Adrenal gland (tissue), 12 donors: Measurements from ENCODE around the gene MATN1. TPM values are rescaled to one million over a fixed set of nuclear protein-coding genes. Genes with fewer than 3 reads are reported as not detected.

ENCODE experiments used
- DNase-seq, 7 donors: peaks; one replicate each; pipeline ENCODE4 v3.0.0-alpha.2; 2019 to 2020
- H3K27ac ChIP-seq, 5 donors: fragments of 200-600 bp; sonication (generic) in 4 of 5; 1 replicate in 3 of 5; 2 replicates in 2 of 5; pipeline versions ENCODE4 v1.5.1 to v1.8.0; 2016 to 2020; ENCODE audit warnings: mild to moderate bottlenecking in 1 of 5
- H3K27me3 ChIP-seq: fragments of 200-600 bp; 2 replicates; pipeline ENCODE4 v1.8.0; 2021
- H3K36me3 ChIP-seq, 2 donors: fragments of 200-600 bp; replicated peaks in 1 of 2; 1 replicate in 1 of 2; 2 replicates in 1 of 2; pipeline versions ENCODE4 v1.5.1 to v1.8.0; 2018 to 2022
- H3K4me1 ChIP-seq, 2 donors: fragments of 200-600 bp; replicated peaks in 1 of 2; 1 replicate in 1 of 2; 2 replicates in 1 of 2; pipeline versions ENCODE4 v1.5.1 to v1.8.0; 2018 to 2021
- H3K4me3 ChIP-seq, 4 donors: fragments of 200-600 bp; sonication (generic) in 3 of 4; one replicate each; pipeline ENCODE4 v1.5.1; 2016 to 2018
- H3K9me3 ChIP-seq, 3 donors: fragments of 200-600 bp; sonication (generic) in 1 of 3; replicated peaks in 1 of 3; 1 replicate in 2 of 3; 2 replicates in 1 of 3; pipeline versions ENCODE4 v1.5.1 to v1.8.0; 2016 to 2021
- CTCF ChIP-seq, 6 experiments: fragments of 450-650 bp in 4 of 6; fragments of 200-600 bp in 2 of 6; sonication (generic) in 1 of 6; IDR thresholded peaks; 1 replicate in 5 of 6; 2 replicates in 1 of 6; pipeline versions ENCODE4 v1.5.1 to v1.8.0; 2016 to 2021; ENCODE audit warnings: antibody characterized with exemption in 6 of 6, mild to moderate bottlenecking in 2 of 6, moderate library complexity in 1 of 6
- POLR2A ChIP-seq, 2 donors: fragments of 450-650 bp; IDR thresholded peaks; one replicate each; pipeline ENCODE4 v1.6.1; 2017; ENCODE audit warnings: antibody characterized with exemption in 2 of 2, mild to moderate bottlenecking in 2 of 2, moderate library complexity in 1 of 2
- WGBS, 4 donors: extraction: QIAGEN DNeasy Blood & Tissue Kit in 2 of 4; methylation state at CpG; one replicate each; pipeline versions ENCODE4 v1.1.5 to v1.1.7; 2013 to 2017; 5-methylcytosine and 5-hydroxymethylcytosine counted together
- intact Hi-C, 2 donors: fragments of 100-400 bp; cut with DNase I; formaldehyde crosslinking; loops; one replicate each; pipeline versions ENCODE4 v1.14.1 to v1.15.0; 2022 to 2023
- polyA plus RNA-seq, 3 donors: library from polyadenylated mRNA; stranded (reverse); fragments of 200-250 nt in 2 of 3; fragments of 350-450 nt in 1 of 3; fragmentation: Illumina TruSeq in 1 of 3; extraction: RNeasy Lipid Tissue Mini Kit (QIAGEN cat#74804) in 1 of 3; gene quantifications; one replicate each; pipeline ENCODE4 v1.2.3, GENCODE V29; 2013 to 2014
- total RNA-seq, 9 donors: library from RNA; depleted of rRNA in 4 of 9; stranded (reverse); fragments of >200 nt in 4 of 9; fragments of 120-200 nt in 1 of 9; fragmentation: NEBNext Ultra II Directional in 1 of 9; extraction: Animal tissue kit (Norgen Biotek cat#: 25700) in 1 of 9; gene quantifications; one replicate each; pipeline versions ENCODE4 v1.1.0 to v1.2.4, GENCODE V29; 2013 to 2023
- donor health status: healthy with polysubstance abuse.
- donor health status: Bipolar disorder and iron deficiency.
- donor health status: DM: yes; HTN: yes; CAD: no.
- donor health status: DM: no; HTN: no; CAD: no.
- donor health status: DM: no; HTN: no; CAD: no.
- donor health status: DM: yes; HTN: yes; CAD: no.

The MATN1 gene
- total and polyA plus RNA-seq, 12 donors: 0.05 to 0.55 (median 0.18) TPM; not detected in 6

DNA sequence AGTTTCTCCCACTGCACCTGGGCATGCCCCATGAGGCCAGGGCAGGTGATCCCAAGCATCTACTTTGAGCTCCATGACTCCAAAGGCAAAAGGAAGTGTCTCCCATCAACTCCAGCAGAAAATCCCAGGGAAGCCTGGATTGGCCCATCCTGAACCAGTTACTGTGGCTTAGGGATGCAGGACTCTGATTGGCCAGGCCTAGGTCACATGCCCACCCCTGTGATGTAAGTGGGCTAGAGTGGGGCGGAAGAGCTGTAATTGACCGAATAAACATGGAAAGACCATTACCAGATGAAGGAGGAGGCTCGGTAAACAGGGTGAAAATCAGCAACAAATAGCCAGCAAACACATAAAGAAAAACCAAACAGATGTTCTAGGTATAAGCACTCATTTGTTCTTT, 45.2 kb downstream of the MATN1 start:
- TF ChIP-seq POLR2A (IDR thresholded peaks at IDR 0.05) (no peak), CTCF (IDR thresholded peaks at IDR 0.05) (no peak)
- no peak overlapping the region for H3K4me3 ChIP-seq
- WGBS, 4 donors: 62 to 90% (median 72%) methylated on average over 2 to 3 of the region's 3 CpGs
- no peaks in the 10 kb centered on the region for H3K36me3 ChIP-seq
- peaks cover 0 to 8% (median 0%) of the 10 kb centered on the region in 3 donors for H3K9me3 ChIP-seq
- no peak overlapping the region for H3K27ac ChIP-seq
- no peaks in the 10 kb centered on the region for H3K4me1 ChIP-seq
- intact Hi-C loops: no loop called here
- H3K27me3 ChIP-seq: peaks cover 12% of the 10 kb centered on the region
- DNase-seq: no peak

DNA sequence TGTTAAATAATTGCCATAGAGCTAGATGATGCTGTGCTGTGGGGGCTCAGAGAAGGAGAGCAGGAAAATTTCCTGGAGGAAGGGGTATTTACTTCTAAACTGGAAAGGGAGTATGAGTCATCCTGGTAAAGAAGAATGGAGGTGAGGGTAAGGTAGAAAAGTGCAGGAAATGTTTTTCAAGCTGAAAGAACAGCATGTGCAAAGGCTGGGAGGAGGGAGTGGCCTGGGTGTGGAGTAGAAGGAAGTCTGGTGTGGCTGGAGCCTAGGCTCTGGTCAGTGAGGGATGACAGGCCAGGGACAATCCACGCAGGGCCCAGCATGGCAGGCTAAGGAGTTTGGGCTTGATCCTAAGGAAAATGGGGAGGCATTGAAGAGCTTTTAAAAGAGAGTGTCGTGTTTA, 45.9 kb downstream of the MATN1 start:
- DNase-seq: no peak
- H3K27ac ChIP-seq: no peak overlapping the region
- intact Hi-C loops: no loop called here
- H3K4me3 ChIP-seq: no peak overlapping the region
- TF ChIP-seq POLR2A (IDR thresholded peaks at IDR 0.05) (no peak), CTCF (IDR thresholded peaks at IDR 0.05) (no peak)
- 79 to 87% (median 83%) methylated on average over 2 of the region's 2 CpGs for WGBS, 4 donors
- H3K9me3 ChIP-seq: peaks cover 0 to 8% (median 0%) of the 10 kb centered on the region in 3 donors
- H3K36me3 ChIP-seq: no peaks in the 10 kb centered on the region
- no peaks in the 10 kb centered on the region for H3K4me1 ChIP-seq
- peaks cover 12% of the 10 kb centered on the region for H3K27me3 ChIP-seq

- intact Hi-C loops: no loop called here
- no peaks in the 10 kb centered on the region for H3K4me1 ChIP-seq
- 52 to 65% (median 54%) methylated on average over 2 of the region's 2 CpGs for WGBS, 4 donors
- H3K27ac ChIP-seq: no peak overlapping the region
- peaks cover 12% of the 10 kb centered on the region for H3K27me3 ChIP-seq
- no peak for DNase-seq
- H3K36me3 ChIP-seq: no peaks in the 10 kb centered on the region
- no peak overlapping the region for H3K4me3 ChIP-seq
- TF ChIP-seq CTCF (IDR thresholded peaks at IDR 0.05): no peak
- TF ChIP-seq POLR2A (IDR thresholded peaks at IDR 0.05): no peak
- H3K9me3 ChIP-seq: peaks cover 0 to 8% (median 0%) of the 10 kb centered on the region in 3 donors
Observed at GRCh38 chr1:30675761-30676160, 47.6 kb downstream of the MATN1 start.

DNA sequence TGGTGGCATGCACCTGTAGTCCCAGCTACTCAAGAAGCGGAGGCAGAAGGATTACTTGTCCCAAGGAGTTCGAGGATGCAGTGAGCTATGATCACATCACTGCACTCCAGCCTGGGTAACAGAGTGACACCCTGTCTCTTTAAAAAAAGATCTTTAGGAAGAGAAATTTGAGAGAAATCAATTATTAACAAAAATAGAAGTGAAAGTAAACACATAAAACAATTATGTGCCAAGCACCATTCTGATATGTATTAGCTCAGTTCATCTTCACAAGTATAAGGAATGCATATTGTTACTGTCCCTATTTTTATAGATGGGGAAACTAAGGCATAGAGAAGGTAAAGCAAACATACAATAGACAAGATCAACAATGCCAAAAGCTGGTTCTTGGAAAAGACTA, 48.1 kb downstream of the MATN1 start:
- H3K4me3 ChIP-seq: no peak overlapping the region
- no peak overlapping the region for H3K27ac ChIP-seq
- H3K27me3 ChIP-seq: peaks cover 12% of the 10 kb centered on the region
- 83 to 90% (median 87%) methylated on average over 2 of the region's 2 CpGs for WGBS, 4 donors
- peaks cover 0 to 8% (median 0%) of the 10 kb centered on the region in 3 donors for H3K9me3 ChIP-seq
- H3K36me3 ChIP-seq: no peaks in the 10 kb centered on the region
- H3K4me1 ChIP-seq: no peaks in the 10 kb centered on the region
- intact Hi-C loops: no loop called here
- no peak for TF ChIP-seq POLR2A (IDR thresholded peaks at IDR 0.05)
- no peak for TF ChIP-seq CTCF (IDR thresholded peaks at IDR 0.05)
- DNase-seq: no peak
